IMR-90 (cell line): Measurements from ENCODE around the gene LINC01488. TPM values are rescaled to one million over a fixed set of nuclear protein-coding genes. Genes with fewer than 3 reads are reported as not detected.

Experiments
- ATAC-seq: fragments of 200-7000 bp; cut with Tn5 transposase; 2 replicates; pipeline ENCODE4 v1.9.1; 2020; ENCODE audit warnings: low read depth, mild to moderate bottlenecking, moderate library complexity
- BruUV-seq: library from RNA; stranded (reverse); fragments of 400-500 nt; replicated peaks from 2 replicates; lab custom pipeline; 2021; lab: Mats Ljungman, UMichigan
- CTCF ChIA-PET: fragments of 300-600 bp; formaldehyde crosslinking; extraction: SDS; loops from one replicate; lab custom pipeline; 2021; ENCODE audit warnings: antibody characterized with exemption; lab: Yijun Ruan, JAX
- POLR2A ChIA-PET: fragments of 300-600 bp; sonication (Branson Sonifier 250); formaldehyde crosslinking; loops from one replicate; lab custom pipeline; 2022; ENCODE audit warnings: antibody characterized with exemption; ENCODE audit not compliant: unreplicated experiment; lab: Charles Lee
- DNase-seq: peaks from one replicate; pipeline ENCODE4 v3.0.0; 2013
- H2AFZ ChIP-seq: replicated peaks from 2 replicates; pipeline ENCODE3; 2013; ENCODE audit warnings: low read length, mild to moderate bottlenecking; ENCODE audit not compliant: poor library complexity
- H2AK5ac ChIP-seq: 2 replicates; pipeline ENCODE4 v1.6.1; 2013; ENCODE audit warnings: low read depth, low read length, inconsistent platforms
- H2AK9ac ChIP-seq: replicated peaks from 2 replicates; pipeline ENCODE3; 2013; ENCODE audit warnings: mild to moderate bottlenecking, low read depth, low read length, moderate library complexity; ENCODE audit not compliant: poor library complexity
- H2BK120ac ChIP-seq: 2 replicates; pipeline ENCODE4 v1.6.1; 2013; ENCODE audit warnings: low read depth, low read length, inconsistent platforms
- H2BK15ac ChIP-seq: 3 replicates; pipeline ENCODE4 v1.6.1; 2013; ENCODE audit warnings: low read depth, low read length, inconsistent platforms
- H2BK20ac ChIP-seq: 2 replicates; pipeline ENCODE4 v1.6.1; 2013; ENCODE audit warnings: low read depth, mild to moderate bottlenecking, inconsistent platforms, low read length, moderate library complexity
- H2BK5ac ChIP-seq: 2 replicates; pipeline ENCODE4 v1.6.1; 2013; ENCODE audit warnings: mild to moderate bottlenecking, low read depth, low read length, inconsistent platforms; ENCODE audit not compliant: poor library complexity, severe bottlenecking
- H3K14ac ChIP-seq: replicated peaks from 2 replicates; pipeline ENCODE4 v1.6.1; 2013; ENCODE audit warnings: low read depth, low read length, inconsistent platforms
- H3K18ac ChIP-seq: 2 replicates; pipeline ENCODE4 v1.6.1; 2013; ENCODE audit warnings: low read depth, low read length, control low read depth
- H3K23ac ChIP-seq: 2 replicates; pipeline ENCODE4 v1.6.1; 2013; ENCODE audit warnings: low read depth, low read length, inconsistent platforms
- H3K27ac ChIP-seq: 2 replicates; pipeline ENCODE4 v1.5.1; 2013; ENCODE audit warnings: mild to moderate bottlenecking, control low read depth, low read length; ENCODE audit not compliant: insufficient read depth
- H3K27me3 ChIP-seq: 2 replicates; pipeline ENCODE4 v1.6.1; 2013; ENCODE audit warnings: low read length; ENCODE audit not compliant: control insufficient read depth, insufficient read depth
- H3K36me3 ChIP-seq: 2 replicates; pipeline ENCODE4 v1.6.1; 2013; ENCODE audit warnings: low read length, mixed read lengths; ENCODE audit not compliant: control insufficient read depth, insufficient read depth
- H3K4ac ChIP-seq: 2 replicates; pipeline ENCODE4 v1.6.1; 2013; ENCODE audit warnings: low read depth, low read length, inconsistent platforms
- H3K4me1 ChIP-seq: 2 replicates; pipeline ENCODE4 v1.6.1; 2013; ENCODE audit warnings: low read length, mixed read lengths; ENCODE audit not compliant: control insufficient read depth, insufficient read depth
- H3K4me2 ChIP-seq: 2 replicates; pipeline ENCODE4 v1.6.1; 2013; ENCODE audit warnings: low read depth, mild to moderate bottlenecking, control low read depth, low read length, moderate library complexity
- H3K4me3 ChIP-seq: 2 replicates; pipeline ENCODE4 v1.5.1; 2013; ENCODE audit warnings: low read depth, mild to moderate bottlenecking, control low read depth, low read length, moderate library complexity; ENCODE audit not compliant: insufficient read depth
- H3K56ac ChIP-seq: 2 replicates; pipeline ENCODE4 v1.6.1; 2013; ENCODE audit warnings: low read length, inconsistent platforms; ENCODE audit not compliant: insufficient read depth; ENCODE audit errors: extremely low read depth
- H3K79me1 ChIP-seq, 2 experiments: 2 replicates each; pipeline ENCODE4 v1.6.1; 2013; ENCODE audit warnings: low read length in 2 of 2, inconsistent platforms in 1 of 2, low read depth in 1 of 2
- H3K9ac ChIP-seq: 2 replicates; pipeline ENCODE4 v1.6.1; 2013; ENCODE audit warnings: low read depth, low read length, control low read depth
- H3K9me1 ChIP-seq: 2 replicates; pipeline ENCODE4 v1.6.1; 2013; ENCODE audit warnings: low read length, inconsistent platforms; ENCODE audit not compliant: insufficient read depth
- H3K9me3 ChIP-seq: 2 replicates; pipeline ENCODE4 v1.6.1; 2013; ENCODE audit warnings: low read length; ENCODE audit not compliant: control insufficient read depth, insufficient read depth
- H4K20me1 ChIP-seq: 2 replicates; pipeline ENCODE4 v1.6.1; 2013; ENCODE audit warnings: low read length, inconsistent platforms; ENCODE audit not compliant: insufficient read depth
- H4K5ac ChIP-seq: 2 replicates; pipeline ENCODE4 v1.6.1; 2013; ENCODE audit warnings: mild to moderate bottlenecking, low read depth, low read length, control low read depth
- H4K8ac ChIP-seq, 2 experiments: 2 replicates each; pipeline ENCODE4 v1.6.1; 2013; ENCODE audit warnings: low read depth in 2 of 2, low read length in 2 of 2, control low read depth in 1 of 2, inconsistent platforms in 1 of 2
- H4K91ac ChIP-seq: 2 replicates; pipeline ENCODE4 v1.6.1; 2013; ENCODE audit warnings: low read depth, low read length, inconsistent platforms; ENCODE audit not compliant: insufficient read depth
- BHLHE40 ChIP-seq: fragments of 150-350 bp; IDR thresholded peaks from 2 replicates; pipeline ENCODE4 v1.6.1; 2016; ENCODE audit warnings: mild to moderate bottlenecking, low read depth, low read length
- CEBPB ChIP-seq: IDR thresholded peaks from 2 replicates; pipeline ENCODE4 v1.6.1; 2012; ENCODE audit warnings: low read depth, low read length, improper control_type of control experiment
- CTCF ChIP-seq: conservative IDR thresholded peaks from 2 replicates; pipeline ENCODE4 v1.5.1; 2012; ENCODE audit warnings: mild to moderate bottlenecking, low read depth, low read length, improper control_type of control experiment
- ELK1 ChIP-seq: fragments of 150-350 bp; IDR thresholded peaks from 2 replicates; pipeline ENCODE4 v1.6.1; 2016; ENCODE audit warnings: low read depth, mild to moderate bottlenecking, low read length, moderate library complexity, borderline replicate concordance
- FOS ChIP-seq: fragments of 150-350 bp; IDR thresholded peaks from 2 replicates; pipeline ENCODE4 v1.6.1; 2016; ENCODE audit warnings: low read depth, low read length
- MAFK ChIP-seq: IDR thresholded peaks from 2 replicates; pipeline ENCODE4 v1.6.1; 2012; ENCODE audit warnings: low read depth, low read length, improper control_type of control experiment
- MAZ ChIP-seq: IDR thresholded peaks from 2 replicates; pipeline ENCODE4 v1.6.1; 2012; ENCODE audit warnings: low read depth, mild to moderate bottlenecking, low read length, improper control_type of control experiment, moderate library complexity, borderline replicate concordance
- MXI1 ChIP-seq: IDR thresholded peaks from 2 replicates; pipeline ENCODE4 v1.6.1; 2012; ENCODE audit warnings: low read depth, mild to moderate bottlenecking, low read length, moderate library complexity, borderline replicate concordance
- POLR2A ChIP-seq: IDR thresholded peaks from 2 replicates; pipeline ENCODE4 v1.6.1; 2012; ENCODE audit warnings: mild to moderate bottlenecking, low read depth, low read length
- RCOR1 ChIP-seq: IDR thresholded peaks from 2 replicates; pipeline ENCODE4 v1.6.1; 2012; ENCODE audit warnings: mild to moderate bottlenecking, low read length, improper control_type of control experiment; ENCODE audit not compliant: insufficient replicate concordance
- RFX5 ChIP-seq: IDR thresholded peaks from 2 replicates; pipeline ENCODE4 v1.8.0; 2012; ENCODE audit warnings: low read depth, mild to moderate bottlenecking, low read length, moderate library complexity
- SMC3 ChIP-seq: fragments of 150-350 bp; IDR thresholded peaks from 2 replicates; pipeline ENCODE4 v1.6.1; 2016; ENCODE audit warnings: low read depth, mild to moderate bottlenecking, antibody characterized with exemption, low read length, moderate library complexity
- USF2 ChIP-seq: fragments of 150-350 bp; IDR thresholded peaks from 2 replicates; pipeline ENCODE4 v1.6.1; 2017; ENCODE audit warnings: mild to moderate bottlenecking, antibody characterized with exemption, low read length, low read depth
- WGBS, 2 experiments: methylation state at CpG; one replicate each; pipeline versions ENCODE4 v1.1.5 to v1.1.7; 2013; ENCODE audit warnings: missing lambda C conversion rate in 2 of 2; ENCODE audit not compliant: insufficient read length in 1 of 2; ENCODE audit errors: extremely low coverage in 2 of 2; 5-methylcytosine and 5-hydroxymethylcytosine counted together
- dilution Hi-C: fragments of 300-500 bp; cut with HindIII; formaldehyde crosslinking; loops from one replicate; pipeline ENCODE4 v1.14.3; 2018; ENCODE audit warnings: low sequenced_read_pairs; ENCODE audit not compliant: unreplicated experiment
- in situ Hi-C: fragments of 300-500 bp; cut with MboI; formaldehyde crosslinking; loops from 3 replicates; pipeline ENCODE4 v1.14.3; 2019; ENCODE audit warnings: low sequenced_read_pairs, inconsistent platforms, mixed read lengths
- intact Hi-C: fragments of 100-400 bp; cut with micrococcal nuclease; formaldehyde crosslinking; loops from 2 replicates; pipeline ENCODE4 v1.10.0; 2022
- polyA plus RNA-seq, 3 experiments: library from polyadenylated mRNA; depleted of rRNA; stranded (reverse); fragments of >200 nt; gene quantifications; 2 replicates each; pipeline ENCODE4 v1.2.3, GENCODE V29; 2012; ENCODE audit warnings: low replicate concordance in 1 of 3
- total RNA-seq: library from RNA; depleted of rRNA; stranded (reverse); fragments of >200 nt; gene quantifications from 2 replicates; pipeline ENCODE4 v1.2.3, GENCODE V29; 2012

The LINC01488 gene
- total and polyA plus RNA-seq, 2 of the 4 experiments (the other 2 are of a cell fraction), result not detected

GRCh38 chr11:69479591-69480271 is 1.7 kb upstream of the LINC01488 start:
- Histone ChIP-seq H3K14ac (no peak overlapping the region), H4K91ac (no peak overlapping the region), H3K4me3 (no peak overlapping the region), H2AK9ac (no peak overlapping the region), H3K18ac (no peak overlapping the region), H3K9ac (no peak overlapping the region), H3K9me1 (no peaks in the 10 kb centered on the region), H2BK5ac (no peak overlapping the region), H3K36me3 (no peaks in the 10 kb centered on the region), H3K9me3 (no peaks in the 10 kb centered on the region), H2BK15ac (no peak overlapping the region), H4K8ac (no peak overlapping the region), H2AFZ (peak overlapping the region; percentile 73), H3K4me2 (no peak overlapping the region), H3K4me1 (peaks cover 2% of the 10 kb centered on the region; the same call in 1 of the 2 replicates), H2BK20ac (no peak overlapping the region), H4K20me1 (no peaks in the 10 kb centered on the region), H2BK120ac (no peak overlapping the region), H3K27me3 (peaks cover 3% of the 10 kb centered on the region; the same call in 1 of the 2 replicates), H3K4ac (no peak overlapping the region), H3K56ac (no peak overlapping the region), H3K23ac (no peak overlapping the region), H3K79me1 (no peaks in the 10 kb centered on the region), H2AK5ac (no peak overlapping the region), H3K27ac (no peak overlapping the region), H4K5ac (no peak overlapping the region)
- ATAC-seq (no peak), DNase-seq (no peak)
- no TSS peak for BruUV-seq
- ChIA-PET CTCF (no interaction called here), POLR2A (no interaction called here)
- in situ Hi-C loops, result no loop called here
- TF ChIP-seq MXI1, result no peak
- TF ChIP-seq CTCF, result no peak
- no peak for TF ChIP-seq RFX5
- no peak for TF ChIP-seq USF2
- TF ChIP-seq BHLHE40, result no peak
- TF ChIP-seq MAFK, result no peak
- no peak for TF ChIP-seq POLR2A
- no peak for TF ChIP-seq SMC3
- TF ChIP-seq RCOR1, result no peak
- no peak for TF ChIP-seq CEBPB
- no peak for TF ChIP-seq FOS
- TF ChIP-seq MAZ, result no peak
- no peak for TF ChIP-seq ELK1
- dilution Hi-C loops, result no loop called here
- intact Hi-C loops, result no loop called here
- WGBS, 2 experiments, result 68% methylated on average over 5 of the region's 19 CpGs; no CpG with 5 or more reads in 1 of the 2 experiments
